ENCODE data around the gene FARP1.

Gene FARP1

GRCh38 chr13:98371516-98372023 is 228.7 kb downstream of the FARP1 start:
- DNase-seq, result no peak

GRCh38 chr13:98372876-98373275 is 230.0 kb downstream of the FARP1 start:
- DNase-seq, result no peak

DNA sequence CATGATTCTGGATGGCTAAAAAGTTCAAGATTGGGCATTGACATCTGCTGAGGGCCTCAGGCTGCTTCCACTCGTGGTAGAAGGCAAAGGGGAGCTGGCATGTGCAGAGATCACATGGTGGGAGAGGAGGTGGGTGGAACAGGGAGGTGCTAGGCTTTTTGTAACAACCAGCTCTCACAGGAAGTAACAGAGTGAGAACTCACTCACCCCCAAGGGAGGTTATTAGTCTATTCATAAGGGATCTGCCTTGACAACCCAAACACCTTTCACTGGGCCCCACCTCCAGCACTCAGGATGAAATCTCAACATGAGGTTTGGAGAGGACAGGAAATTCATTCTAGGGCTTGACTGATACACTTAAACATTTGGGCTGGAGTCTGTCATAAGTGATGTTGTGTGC is 231.9 kb downstream of the FARP1 start:
- no peak for DNase-seq

DNA sequence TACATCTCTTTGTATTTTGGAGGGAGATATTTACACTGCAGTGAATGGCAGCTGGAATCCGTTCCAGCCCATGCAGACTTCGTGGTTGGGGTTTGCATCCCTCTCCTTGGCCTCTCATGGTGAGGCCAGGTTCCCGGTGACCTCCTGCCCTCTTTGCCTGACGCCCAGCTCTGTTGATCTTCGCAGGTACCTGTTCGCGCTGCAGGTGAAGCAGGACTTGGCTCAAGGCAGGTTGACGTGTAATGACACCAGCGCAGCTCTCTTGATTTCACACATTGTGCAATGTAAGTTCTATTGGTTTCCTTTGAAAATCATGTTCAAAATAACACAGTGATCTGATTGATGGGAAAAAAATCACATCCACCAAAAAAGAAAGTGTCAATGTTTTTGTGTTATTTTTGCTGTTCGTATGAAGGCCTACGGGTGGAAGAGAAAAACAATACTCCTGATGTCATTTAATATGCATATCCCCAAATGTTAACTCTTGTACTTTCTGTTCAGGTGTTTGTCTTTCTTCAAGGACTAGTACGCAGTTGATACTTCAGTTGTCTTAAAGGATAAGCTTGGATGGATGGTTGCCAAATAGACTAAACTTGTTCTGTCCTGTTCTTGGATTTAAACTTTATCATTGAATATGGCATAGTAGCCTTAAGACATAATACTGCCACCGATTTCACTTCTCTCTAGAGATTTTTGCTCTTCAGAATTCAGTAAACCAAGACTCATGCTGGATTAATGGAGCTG is 234.9 kb downstream of the FARP1 start:
- DNase-seq, result peak; percentile 72

GRCh38 chr13:98384739-98385138 is 241.8 kb downstream of the FARP1 start:
- no peak for DNase-seq

DNA sequence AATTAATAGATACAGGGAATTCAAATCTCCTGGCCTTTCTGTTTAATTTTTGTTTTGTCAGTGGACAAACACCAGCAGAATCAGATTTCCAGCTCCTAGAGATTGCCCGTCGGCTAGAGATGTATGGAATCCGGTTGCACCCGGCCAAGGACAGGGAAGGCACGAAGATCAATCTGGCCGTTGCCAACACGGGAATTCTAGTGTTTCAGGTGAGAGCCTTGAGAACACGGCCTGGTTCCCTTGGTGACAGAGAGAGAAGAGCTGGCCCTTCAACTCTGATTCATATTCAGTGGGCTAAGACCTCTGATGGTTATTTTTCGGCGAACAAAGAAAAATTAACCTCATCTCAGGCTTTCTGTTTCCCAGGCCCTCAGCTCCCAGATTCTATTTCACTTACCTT is 242.7 kb downstream of the FARP1 start:
- peak; percentile 93 for DNase-seq

DNA sequence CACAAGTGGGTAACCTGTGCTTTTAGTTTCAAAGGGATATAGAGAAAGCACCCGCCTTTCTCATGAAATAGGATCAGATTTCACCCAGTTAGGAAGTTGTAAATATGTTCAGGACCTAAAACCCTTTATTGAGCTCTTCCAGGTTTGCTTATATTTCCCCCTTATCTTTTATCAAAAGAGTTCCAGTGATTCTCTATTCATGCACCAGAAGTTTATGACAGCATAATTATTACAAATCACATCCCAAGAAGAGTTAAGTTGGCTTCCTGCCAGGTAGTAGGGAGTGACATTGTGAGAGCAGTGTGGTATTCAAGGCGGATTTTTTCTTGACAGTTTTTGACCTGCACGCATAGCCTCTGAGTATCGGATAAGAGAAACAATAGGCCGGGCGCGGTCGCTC is 243.7 kb downstream of the FARP1 start:
- peak; percentile 96 for DNase-seq

GRCh38 chr13:98389319-98389718 is 246.4 kb downstream of the FARP1 start:
- DNase-seq, result no peak

GRCh38 chr13:98390086-98390715 is 247.3 kb downstream of the FARP1 start:
- DNase-seq, result no peak

DNA sequence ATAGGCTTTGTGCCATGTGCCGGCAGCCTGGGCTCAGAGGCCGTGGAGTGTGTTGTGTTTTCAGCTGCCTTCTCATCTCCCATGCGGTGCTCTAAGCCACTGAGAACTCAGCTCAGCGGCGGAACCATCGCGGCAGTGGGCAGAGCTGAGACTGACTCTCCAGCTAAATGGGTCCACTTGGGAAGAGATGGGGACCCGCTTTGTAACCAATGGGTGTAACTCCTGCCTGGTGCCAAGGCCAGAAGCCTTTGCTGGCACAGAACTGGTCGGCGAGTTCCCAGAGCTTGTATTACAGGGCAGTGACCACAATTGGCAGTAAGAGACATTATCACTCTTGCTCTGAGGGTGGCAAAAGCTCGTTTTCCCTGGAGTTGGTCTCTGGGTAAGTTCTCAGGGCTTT is 251.0 kb downstream of the FARP1 start:
- DNase-seq, result no peak

DNA sequence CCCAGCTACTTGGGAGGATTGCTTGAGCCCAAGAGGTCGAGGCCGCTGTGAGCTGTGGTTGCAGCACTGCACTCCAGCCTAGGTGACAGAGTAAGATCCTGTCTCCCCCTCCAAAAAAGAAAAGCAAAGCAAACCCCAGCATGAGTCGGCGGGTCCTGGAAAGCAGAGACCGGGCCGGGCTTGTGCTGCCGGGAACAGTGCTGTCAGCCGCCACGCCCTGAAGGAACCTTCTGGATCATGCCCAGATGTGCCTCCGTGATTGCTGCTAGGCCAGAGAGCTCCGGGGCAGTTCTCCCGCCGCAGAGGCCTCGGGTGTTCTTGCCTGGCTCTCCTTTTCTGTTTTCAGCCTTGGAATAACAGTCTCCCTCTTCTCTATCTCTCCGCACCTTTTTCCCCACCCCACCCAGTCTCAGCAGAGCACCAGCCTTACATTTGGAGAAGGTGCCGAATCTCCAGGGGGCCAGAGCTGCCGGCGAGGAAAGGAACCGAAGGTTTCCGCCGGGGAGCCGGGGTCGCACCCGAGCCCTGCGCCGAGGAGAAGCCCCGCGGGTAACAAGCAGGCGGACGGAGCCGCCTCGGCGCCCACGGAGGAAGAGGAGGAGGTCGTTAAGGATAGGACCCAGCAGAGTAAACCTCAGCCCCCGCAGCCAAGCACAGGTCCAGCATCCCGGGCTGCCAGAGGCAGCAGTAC is 252.1 kb downstream of the FARP1 start:
- no peak for DNase-seq

- DNase-seq, result no peak
These were observed 253.3 kb downstream of the FARP1 start for GRCh38 chr13:98396071-98396710.

DNA sequence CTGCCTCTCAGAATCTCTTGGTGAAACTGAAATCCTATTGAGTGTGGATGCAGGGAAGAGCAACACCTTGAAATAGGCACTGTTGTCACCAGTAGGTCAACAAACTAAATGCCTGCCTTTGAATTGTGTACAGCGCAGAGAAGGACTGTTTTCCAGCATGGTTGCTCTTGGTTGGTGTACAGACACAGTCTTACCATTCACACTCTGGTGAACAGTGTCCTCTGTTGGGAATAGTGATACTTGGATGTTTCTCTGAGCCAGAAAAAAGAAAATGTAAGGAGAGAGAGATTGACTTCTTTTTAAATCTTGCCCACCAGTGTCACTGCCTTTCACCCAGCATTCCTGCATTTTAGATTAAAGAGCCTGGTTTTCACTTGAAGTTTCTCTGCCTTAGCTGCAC is 254.3 kb downstream of the FARP1 start:
- peak; percentile 90 for DNase-seq

- no peak for DNase-seq
These were observed 255.0 kb downstream of the FARP1 start for GRCh38 chr13:98397861-98398260.

- DNase-seq, result no peak
These were observed 255.7 kb downstream of the FARP1 start for GRCh38 chr13:98398581-98398980.

GRCh38 chr13:98399756-98400155 is 256.9 kb downstream of the FARP1 start:
- no peak for DNase-seq

DNA sequence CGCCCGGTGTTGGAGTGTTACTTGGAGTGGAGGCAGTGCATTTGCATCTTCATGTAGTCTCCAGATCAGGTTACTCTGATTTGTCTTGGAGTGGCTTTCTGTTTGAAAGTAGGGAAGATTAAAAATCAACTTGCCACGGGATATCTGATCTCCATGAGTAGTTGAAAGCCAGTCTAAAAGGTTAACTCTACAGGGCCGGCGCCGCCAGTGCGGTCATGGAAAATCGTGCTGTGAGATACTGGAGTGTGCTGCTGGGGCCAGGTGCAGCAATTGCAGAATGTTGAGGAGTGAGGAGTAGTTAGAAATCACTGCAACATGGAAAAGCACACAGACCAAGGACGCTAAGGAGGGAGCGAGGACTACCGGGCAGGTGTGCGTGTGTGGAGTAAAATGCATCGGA is 259.0 kb downstream of the FARP1 start:
- peak; percentile 100 for DNase-seq

DNA sequence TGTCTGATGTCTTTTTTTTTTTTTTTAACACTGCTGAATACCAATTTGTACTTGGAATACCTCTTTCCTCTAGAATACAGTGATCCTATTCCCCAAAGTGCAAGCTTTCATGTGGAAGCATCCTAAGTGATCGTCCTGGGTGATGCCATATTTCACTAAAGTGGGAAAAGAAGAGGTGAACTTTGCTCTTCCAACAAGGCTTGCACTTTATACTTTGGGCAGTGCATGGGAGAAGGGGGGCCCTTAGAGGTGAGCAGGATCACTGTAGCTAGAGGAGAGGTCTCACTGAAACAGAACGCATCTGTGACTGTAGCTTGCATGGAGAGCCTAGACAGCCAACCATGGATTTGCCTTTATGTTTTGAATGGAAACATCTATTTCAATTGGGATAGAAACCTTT is 260.2 kb downstream of the FARP1 start:
- no peak for DNase-seq

- DNase-seq, result peak; percentile 96
These were observed 262.2 kb downstream of the FARP1 start for GRCh38 chr13:98405107-98405571.

- peak; percentile 76 for DNase-seq
These were observed 262.9 kb downstream of the FARP1 start for GRCh38 chr13:98405690-98406344.

DNA sequence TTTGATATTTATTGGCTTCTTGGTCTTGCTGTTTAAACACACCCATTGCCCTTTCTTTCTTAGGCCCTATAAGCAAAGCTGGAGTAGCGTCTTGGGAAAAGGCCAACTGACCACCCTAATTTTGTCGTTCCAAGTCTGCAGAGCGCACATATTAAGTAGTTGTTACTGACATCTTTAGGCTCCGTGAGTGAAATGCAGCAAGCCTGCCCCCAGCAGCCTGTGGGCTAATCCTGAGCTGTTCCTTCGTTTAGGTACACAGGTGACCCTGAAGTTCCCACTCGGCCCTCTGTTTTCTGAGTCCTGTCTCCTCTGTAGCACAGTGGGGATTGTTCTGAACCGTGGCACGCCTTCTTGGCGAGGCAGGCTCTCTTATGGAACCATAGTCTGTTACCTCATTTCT is 263.5 kb downstream of the FARP1 start:
- peak; percentile 76 for DNase-seq

- peak; percentile 91 for DNase-seq
These were observed 264.1 kb downstream of the FARP1 start for GRCh38 chr13:98406971-98407370.

- DNase-seq, result peak; percentile 58
These were observed 264.7 kb downstream of the FARP1 start for GRCh38 chr13:98407575-98407974.
